ENCODE measurements around the gene SUGCT. TPM values are rescaled to one million over a fixed set of nuclear protein-coding genes. Genes with fewer than 3 reads are reported as not detected.

Gene SUGCT
- total and polyA plus RNA-seq, 2 experiments from 2014 or later: 21.4 to 57.8 TPM

DNA sequence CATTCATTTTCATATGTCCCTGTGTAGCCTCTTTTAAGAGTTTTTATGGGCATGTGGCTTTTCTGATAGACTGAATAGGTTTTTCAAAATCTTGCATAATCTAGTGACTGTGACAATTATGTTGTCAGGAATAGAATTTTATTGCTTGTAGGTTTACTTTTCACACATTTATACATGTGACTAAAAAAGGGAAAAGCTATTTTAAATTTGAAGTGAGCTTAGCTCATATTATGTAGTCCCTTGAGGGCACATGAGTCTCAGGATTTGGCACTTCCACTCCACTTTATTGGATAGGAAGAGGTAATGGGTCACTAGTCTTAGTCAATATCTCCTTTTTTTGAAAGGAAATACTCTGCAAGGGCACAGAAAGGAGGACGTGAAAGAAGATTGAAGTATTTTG, 247.3 kb downstream of the SUGCT start:
- Histone ChIP-seq H3K27me3 (no peaks in the 10 kb centered on the region), H3K27ac (no peak overlapping the region), H3K4me1 (ENCODE audit: low read depth) (no peaks in the 10 kb centered on the region), H3K9me3 (ENCODE audit: low read depth) (no peaks in the 10 kb centered on the region), H3K36me3 (no peaks in the 10 kb centered on the region), H3K4me3 (no peak overlapping the region)
- TF ChIP-seq, protein P1, sequence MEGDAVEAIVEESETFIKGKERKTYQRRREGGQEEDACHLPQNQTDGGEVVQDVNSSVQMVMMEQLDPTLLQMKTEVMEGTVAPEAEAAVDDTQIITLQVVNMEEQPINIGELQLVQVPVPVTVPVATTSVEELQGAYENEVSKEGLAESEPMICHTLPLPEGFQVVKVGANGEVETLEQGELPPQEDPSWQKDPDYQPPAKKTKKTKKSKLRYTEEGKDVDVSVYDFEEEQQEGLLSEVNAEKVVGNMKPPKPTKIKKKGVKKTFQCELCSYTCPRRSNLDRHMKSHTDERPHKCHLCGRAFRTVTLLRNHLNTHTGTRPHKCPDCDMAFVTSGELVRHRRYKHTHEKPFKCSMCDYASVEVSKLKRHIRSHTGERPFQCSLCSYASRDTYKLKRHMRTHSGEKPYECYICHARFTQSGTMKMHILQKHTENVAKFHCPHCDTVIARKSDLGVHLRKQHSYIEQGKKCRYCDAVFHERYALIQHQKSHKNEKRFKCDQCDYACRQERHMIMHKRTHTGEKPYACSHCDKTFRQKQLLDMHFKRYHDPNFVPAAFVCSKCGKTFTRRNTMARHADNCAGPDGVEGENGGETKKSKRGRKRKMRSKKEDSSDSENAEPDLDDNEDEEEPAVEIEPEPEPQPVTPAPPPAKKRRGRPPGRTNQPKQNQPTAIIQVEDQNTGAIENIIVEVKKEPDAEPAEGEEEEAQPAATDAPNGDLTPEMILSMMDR (IDR thresholded peaks at IDR 0.05; ENCODE audit: low read depth, low read length): no peak
- DNase-seq (ENCODE audit: low read depth in 1 of 2, low spot score in 1 of 2): no peak

DNA sequence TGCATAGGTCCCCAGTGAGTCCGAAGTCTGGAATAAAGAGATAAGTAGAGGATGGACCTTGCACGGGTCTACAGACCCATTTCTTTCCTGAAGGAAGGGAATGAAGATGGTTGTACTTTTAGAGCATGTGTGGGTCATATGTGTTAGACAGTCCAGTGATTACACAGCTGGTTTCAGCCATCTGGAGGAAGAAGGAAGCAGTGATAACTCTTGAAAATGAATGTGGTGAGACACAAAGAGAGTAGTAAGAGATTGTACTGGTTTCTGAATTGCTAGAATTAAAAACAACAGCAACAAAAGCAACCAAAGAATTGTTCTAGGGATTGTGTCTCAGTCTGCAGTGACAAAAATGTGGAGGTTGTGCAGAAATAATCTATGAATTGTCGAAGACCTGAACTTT, 258.9 kb downstream of the SUGCT start:
- TF ChIP-seq, protein P1 (IDR thresholded peaks at IDR 0.05; ENCODE audit: low read depth, low read length): no peak
- H3K4me1 ChIP-seq (ENCODE audit: low read depth): peaks cover 7% of the 10 kb centered on the region
- no peaks in the 10 kb centered on the region for H3K27me3 ChIP-seq
- H3K36me3 ChIP-seq: no peaks in the 10 kb centered on the region
- H3K27ac ChIP-seq: no peak overlapping the region
- no peak for DNase-seq (ENCODE audit: low read depth in 1 of 2, low spot score in 1 of 2)
- no peak overlapping the region for H3K4me3 ChIP-seq
- H3K9me3 ChIP-seq (ENCODE audit: low read depth): no peaks in the 10 kb centered on the region

DNA sequence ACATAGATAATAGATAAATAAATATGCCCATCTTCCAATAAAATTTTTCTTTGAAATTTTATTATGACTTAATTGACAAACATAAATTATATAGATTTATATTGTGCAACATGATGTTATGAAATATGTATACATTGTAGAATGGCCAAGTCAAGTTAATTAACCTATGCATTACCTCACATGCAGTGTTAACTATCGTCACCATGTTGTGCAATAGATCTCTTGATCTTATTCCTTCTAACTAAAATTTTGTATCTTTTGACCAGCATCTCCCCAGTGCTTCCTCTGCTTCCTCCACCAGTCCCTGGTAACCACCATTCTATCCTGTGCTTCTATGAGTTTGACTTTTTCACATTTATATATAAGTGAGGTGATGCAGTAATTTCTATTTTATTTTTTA, 259.6 kb downstream of the SUGCT start:
- no peak for DNase-seq (ENCODE audit: low read depth in 1 of 2, low spot score in 1 of 2)
- H3K9me3 ChIP-seq (ENCODE audit: low read depth): no peaks in the 10 kb centered on the region
- no peaks in the 10 kb centered on the region for H3K36me3 ChIP-seq
- peaks cover 7% of the 10 kb centered on the region for H3K4me1 ChIP-seq (ENCODE audit: low read depth)
- H3K27ac ChIP-seq: no peak overlapping the region
- TF ChIP-seq, protein P1 (IDR thresholded peaks at IDR 0.05; ENCODE audit: low read depth, low read length): no peak
- H3K4me3 ChIP-seq: no peak overlapping the region
- no peaks in the 10 kb centered on the region for H3K27me3 ChIP-seq

DNA sequence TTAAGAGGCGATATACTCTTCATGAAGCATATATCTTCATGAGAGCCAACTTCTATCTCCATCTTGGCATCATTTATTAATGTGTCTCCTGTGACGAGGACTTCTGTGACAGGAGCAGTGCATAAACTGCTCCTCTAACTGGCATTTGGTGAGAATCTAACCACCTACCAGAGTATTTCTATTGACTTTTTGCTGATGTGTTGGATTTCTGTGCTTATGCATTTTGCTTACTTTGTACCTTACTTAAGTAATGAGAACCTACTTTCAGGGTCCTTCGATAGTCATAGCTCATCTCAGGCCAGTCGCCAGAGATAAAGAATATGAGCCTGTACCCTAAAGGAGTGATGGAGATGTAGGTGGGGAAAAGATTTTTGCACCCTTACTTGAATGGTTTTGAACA, 265.7 kb downstream of the SUGCT start:
- Histone ChIP-seq H3K27me3 (no peaks in the 10 kb centered on the region), H3K36me3 (no peaks in the 10 kb centered on the region), H3K4me3 (no peak overlapping the region), H3K4me1 (ENCODE audit: low read depth) (peaks cover 7% of the 10 kb centered on the region), H3K27ac (no peak overlapping the region), H3K9me3 (ENCODE audit: low read depth) (no peaks in the 10 kb centered on the region)
- no peak for DNase-seq (ENCODE audit: low read depth in 1 of 2, low spot score in 1 of 2)
- TF ChIP-seq, protein P1 (IDR thresholded peaks at IDR 0.05; ENCODE audit: low read depth, low read length): no peak

DNA sequence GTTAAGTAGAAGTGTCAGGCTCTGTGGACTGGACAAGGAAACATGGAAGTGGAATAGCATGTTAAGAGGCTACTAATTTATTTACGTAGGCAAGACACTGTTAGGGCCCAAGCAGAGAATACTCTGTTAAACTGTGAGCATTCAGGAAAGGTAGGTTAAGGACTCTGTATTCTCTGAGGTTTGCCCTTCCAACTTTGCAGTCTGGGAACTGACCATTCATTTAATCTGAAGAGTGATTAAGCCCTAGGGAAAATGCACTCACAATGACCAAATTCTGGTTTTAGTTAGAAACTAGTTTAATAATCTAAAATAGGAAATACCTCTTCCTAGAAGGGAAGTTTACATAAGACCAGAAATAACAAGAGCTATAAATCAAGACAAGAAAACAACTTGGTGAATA, 266.6 kb downstream of the SUGCT start:
- Histone ChIP-seq H3K4me3 (no peak overlapping the region), H3K27ac (no peak overlapping the region), H3K27me3 (no peaks in the 10 kb centered on the region), H3K4me1 (ENCODE audit: low read depth) (peaks cover 7% of the 10 kb centered on the region), H3K9me3 (ENCODE audit: low read depth) (no peaks in the 10 kb centered on the region), H3K36me3 (no peaks in the 10 kb centered on the region)
- TF ChIP-seq, protein P1 (IDR thresholded peaks at IDR 0.05; ENCODE audit: low read depth, low read length): no peak
- DNase-seq (ENCODE audit: low read depth in 1 of 2, low spot score in 1 of 2): no peak

DNA sequence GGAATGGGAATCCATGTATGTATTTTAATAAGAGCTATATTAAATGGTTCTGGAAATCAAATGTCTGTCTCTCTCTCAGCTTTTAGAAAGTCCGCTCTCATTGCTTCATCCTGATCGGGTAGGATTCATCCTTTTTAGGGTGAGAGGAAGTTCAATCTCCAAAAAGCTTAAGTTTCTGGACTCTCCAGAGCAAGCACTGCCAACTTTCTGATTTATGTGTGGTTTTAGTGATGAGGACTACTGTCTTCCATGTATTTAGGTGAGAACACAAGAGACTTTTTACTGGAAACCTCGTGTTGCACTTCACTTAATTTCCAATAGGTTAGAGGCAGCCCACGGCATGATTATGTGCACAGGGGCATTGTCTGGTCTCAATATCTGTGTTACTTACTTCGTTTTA, 267.9 kb downstream of the SUGCT start:
- no peaks in the 10 kb centered on the region for H3K27me3 ChIP-seq
- TF ChIP-seq, protein P1 (IDR thresholded peaks at IDR 0.05; ENCODE audit: low read depth, low read length): no peak
- no peak for DNase-seq (ENCODE audit: low read depth in 1 of 2, low spot score in 1 of 2)
- no peak overlapping the region for H3K27ac ChIP-seq
- no peak overlapping the region for H3K4me3 ChIP-seq
- no peaks in the 10 kb centered on the region for H3K9me3 ChIP-seq (ENCODE audit: low read depth)
- no peaks in the 10 kb centered on the region for H3K36me3 ChIP-seq
- no peaks in the 10 kb centered on the region for H3K4me1 ChIP-seq (ENCODE audit: low read depth)

Measured in cardiac muscle cell (in vitro differentiated cells and primary cell).